Measurements from ENCODE around the gene LENG9.
"Not testable (repeated sequence)": the region's sequence is repeated elsewhere in the genome, so short reads cannot be mapped to it uniquely, and the experiment has no call there.

DNA sequence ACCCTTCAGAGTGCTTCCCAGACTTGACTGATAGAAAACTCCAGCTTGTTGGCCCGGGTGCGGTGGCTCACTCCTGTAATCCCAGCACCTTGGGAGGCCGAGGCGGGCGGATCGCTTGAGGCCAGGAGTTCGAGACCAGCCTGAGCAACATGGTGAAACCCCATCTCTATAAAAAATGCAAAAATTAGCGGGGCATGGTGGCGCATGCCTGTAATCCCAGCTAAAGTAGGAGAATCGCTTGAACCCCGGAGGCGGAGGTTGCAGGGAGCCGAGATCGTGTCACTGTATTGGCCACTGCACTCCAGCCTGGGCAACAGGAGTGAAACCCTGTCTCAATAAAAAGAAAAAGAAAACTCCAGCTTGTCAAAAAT is 2.5 kb upstream of the LENG9 start:
- not testable (repeated sequence) for TF ChIP-seq CTCF, POLR2A (IDR thresholded peaks at IDR 0.05)

Data from lower leg skin (tissue), 3 donors.